ENCODE measurements around the gene TOR2A.
A peak's percentile ranks its signal among the peaks of the same experiment; 100 is the strongest.

The TOR2A gene

DNA sequence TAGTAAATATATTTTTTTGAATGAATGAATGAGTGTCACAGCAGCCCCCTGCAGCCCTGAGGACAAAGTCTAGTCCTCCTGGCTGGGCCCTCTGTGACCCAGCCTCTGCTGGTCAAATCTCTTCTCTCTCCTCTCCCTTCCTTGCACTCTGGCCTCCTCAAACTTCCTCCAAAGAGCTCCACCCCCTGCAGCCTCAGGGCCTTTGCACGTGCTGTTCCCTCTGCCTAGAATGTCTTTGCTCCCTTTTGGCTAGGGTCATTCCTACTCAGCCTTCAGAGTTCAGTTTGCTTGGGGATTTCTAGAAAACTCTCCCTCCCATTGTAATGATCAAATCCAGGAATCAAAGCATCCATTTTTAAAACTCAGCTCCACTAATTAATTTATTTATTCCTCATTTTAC lies 30.3 kb upstream of the TOR2A start:
- H3K4me1 ChIP-seq (ENCODE audit: control insufficient read depth in 2 of 2, insufficient read depth in 1 of 2, low read depth in 1 of 2, low read length in 2 of 2) = peaks cover 19 to 22% of the 10 kb centered on the region in 2 donors

DNA sequence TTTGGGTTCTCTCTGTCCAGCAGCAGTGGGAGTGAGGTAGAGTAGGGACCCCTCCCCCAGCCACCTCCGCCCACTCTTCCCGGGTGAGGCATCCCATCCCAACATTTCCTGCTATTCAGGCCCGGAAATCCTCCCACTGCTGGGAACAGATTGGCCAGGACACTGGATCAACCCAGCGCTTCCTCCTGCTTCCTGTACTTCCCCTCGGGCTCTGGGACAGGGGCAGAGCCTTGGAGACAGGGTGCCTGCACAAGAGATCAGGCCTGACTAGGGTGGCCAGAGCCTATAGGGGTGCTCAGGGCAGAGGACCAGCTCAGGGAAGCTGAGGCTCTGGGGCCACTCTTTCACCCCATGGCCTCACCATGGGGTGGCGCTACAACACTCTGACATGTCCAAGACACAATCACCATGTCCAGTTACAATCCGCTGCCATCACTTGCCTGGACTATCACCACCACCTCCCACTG lies 28.9 kb upstream of the TOR2A start:
- no peak overlapping the region for H3K27ac ChIP-seq (replicated peaks; ENCODE audit: low read length)
- H3K79me1 ChIP-seq (ENCODE audit: low read depth, low read length) = no peaks in the 10 kb centered on the region
- no peak overlapping the region for H2BK5ac ChIP-seq (ENCODE audit: low read length)
- no peak overlapping the region for H2BK120ac ChIP-seq (ENCODE audit: low read depth, low read length)
- H3K23ac ChIP-seq (ENCODE audit: low read depth, low read length, poor library complexity) = no peak overlapping the region
- H2BK15ac ChIP-seq (ENCODE audit: low read length) = peak overlapping the region; percentile 41
- peaks cover 18 to 19% of the 10 kb centered on the region in 2 donors for H3K4me1 ChIP-seq (ENCODE audit: control insufficient read depth in 2 of 2, insufficient read depth in 1 of 2, low read depth in 1 of 2, low read length in 2 of 2)
- no peak overlapping the region for H2BK12ac ChIP-seq (ENCODE audit: low read length)
- H3K27me3 ChIP-seq (ENCODE audit: control insufficient read depth in 3 of 3, insufficient read depth in 3 of 3, low read depth in 1 of 3, low read length in 3 of 3) = peaks cover 0 to 23% (median 0%) of the 10 kb centered on the region in 3 experiments
- no peak overlapping the region for H3K14ac ChIP-seq (ENCODE audit: low read length)
- DNase-seq (ENCODE audit: low spot score) = peak; percentile 35
- no peak overlapping the region for H2AK5ac ChIP-seq (ENCODE audit: low read depth, low read length)
- no CpG with 5 or more reads among the region's 7 CpGs for WGBS, 2 donors (ENCODE audit: extremely low coverage in 2 of 2, insufficient read length in 2 of 2, insufficient replicate concordance in 1 of 2)
- H3K4me2 ChIP-seq (ENCODE audit: insufficient read depth, low read length, poor library complexity, severe bottlenecking) = no peak overlapping the region
- no peaks in the 10 kb centered on the region for H3K36me3 ChIP-seq (replicated peaks in 1 of 2; ENCODE audit: control insufficient read depth in 2 of 2, insufficient read depth in 2 of 2, low read length in 2 of 2)
- no peak overlapping the region for H4K8ac ChIP-seq (ENCODE audit: low read depth, low read length)
- H3K9ac ChIP-seq (ENCODE audit: low read depth, low read length, poor library complexity) = no peak overlapping the region
- no peak overlapping the region for H4K91ac ChIP-seq (ENCODE audit: low read depth, low read length, poor library complexity)
- peak overlapping the region; percentile 31 for H3K18ac ChIP-seq (ENCODE audit: low read length)
- H3K9me3 ChIP-seq (replicated peaks in 1 of 2; ENCODE audit: control insufficient read depth in 2 of 2, insufficient read depth in 1 of 2, low read depth in 1 of 2, low read length in 2 of 2) = no peaks in the 10 kb centered on the region
- H3K4me3 ChIP-seq (ENCODE audit: low read length in 2 of 2) = no peak overlapping the region
- no peak overlapping the region for H2AFZ ChIP-seq (ENCODE audit: low read length)
- H3K4ac ChIP-seq (ENCODE audit: low read length) = no peak overlapping the region

More for the DNA sequence above, 30.3 kb upstream of the TOR2A start:
- Histone ChIP-seq H3K23ac (ENCODE audit: low read depth, low read length, poor library complexity) (no peak overlapping the region), H3K18ac (ENCODE audit: low read length) (no peak overlapping the region), H3K4me2 (ENCODE audit: insufficient read depth, low read length, poor library complexity, severe bottlenecking) (no peak overlapping the region), H2BK12ac (ENCODE audit: low read length) (no peak overlapping the region), H3K9me3 (replicated peaks in 1 of 2; ENCODE audit: control insufficient read depth in 2 of 2, insufficient read depth in 1 of 2, low read depth in 1 of 2, low read length in 2 of 2) (no peaks in the 10 kb centered on the region), H2BK5ac (ENCODE audit: low read length) (no peak overlapping the region), H2BK15ac (ENCODE audit: low read length) (no peak overlapping the region), H2AK5ac (ENCODE audit: low read depth, low read length) (peak overlapping the region; percentile 65), H3K9ac (ENCODE audit: low read depth, low read length, poor library complexity) (no peak overlapping the region), H3K27ac (replicated peaks; ENCODE audit: low read length) (no peak overlapping the region), H3K4ac (ENCODE audit: low read length) (no peak overlapping the region), H3K4me3 (ENCODE audit: low read length in 2 of 2) (no peak overlapping the region), H4K8ac (ENCODE audit: low read depth, low read length) (no peak overlapping the region), H3K79me1 (ENCODE audit: low read depth, low read length) (no peaks in the 10 kb centered on the region), H2BK120ac (ENCODE audit: low read depth, low read length) (no peak overlapping the region), H3K27me3 (ENCODE audit: control insufficient read depth in 3 of 3, insufficient read depth in 3 of 3, low read depth in 1 of 3, low read length in 3 of 3) (peaks cover 0 to 26% (median 0%) of the 10 kb centered on the region in 3 experiments), H3K14ac (ENCODE audit: low read length) (no peak overlapping the region), H3K36me3 (replicated peaks in 1 of 2; ENCODE audit: control insufficient read depth in 2 of 2, insufficient read depth in 2 of 2, low read length in 2 of 2) (no peaks in the 10 kb centered on the region), H4K91ac (ENCODE audit: low read depth, low read length, poor library complexity) (no peak overlapping the region), H2AFZ (ENCODE audit: low read length) (no peak overlapping the region)
- no peak for DNase-seq (ENCODE audit: low spot score)
- no CpG with 5 or more reads among the region's 1 CpG for WGBS, 2 donors (ENCODE audit: extremely low coverage in 2 of 2, insufficient read length in 2 of 2, insufficient replicate concordance in 1 of 2)

DNA sequence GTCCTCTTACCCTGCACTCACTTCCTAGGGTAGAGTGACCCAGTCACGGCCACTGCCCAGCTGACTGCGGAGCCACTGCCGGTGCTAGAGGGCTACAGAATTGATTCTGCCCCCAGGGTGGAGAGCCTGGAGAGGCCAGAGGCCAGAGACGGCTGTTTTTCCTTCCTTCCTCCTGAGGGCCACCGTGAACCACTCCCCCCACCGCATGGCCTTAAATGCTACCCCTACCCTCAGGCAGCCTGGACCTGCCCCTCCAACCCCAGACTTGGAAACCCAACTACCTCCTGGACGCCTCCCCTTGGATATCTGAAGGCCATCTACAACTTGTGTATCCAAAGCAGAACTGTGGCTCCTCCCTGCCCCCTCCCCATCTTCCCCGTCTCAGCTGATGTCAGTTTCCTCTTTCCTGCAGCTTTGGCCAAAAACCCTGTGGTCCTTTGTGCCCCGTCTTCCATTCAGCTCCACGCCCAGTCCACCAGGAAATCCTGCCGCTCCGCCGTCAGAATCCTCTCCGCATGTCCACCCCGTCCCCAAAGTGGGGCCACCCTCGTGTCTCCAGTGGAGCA lies 27.1 kb upstream of the TOR2A start:
- Histone ChIP-seq H3K27me3 (ENCODE audit: control insufficient read depth in 3 of 3, insufficient read depth in 3 of 3, low read depth in 1 of 3, low read length in 3 of 3) (peaks cover 0 to 31% (median 0%) of the 10 kb centered on the region in 3 experiments), H2BK15ac (ENCODE audit: low read length) (peak overlapping the region; percentile 91), H2AK5ac (ENCODE audit: low read depth, low read length) (peak overlapping the region; percentile 83), H2AFZ (ENCODE audit: low read length) (peak overlapping the region; percentile 26), H2BK120ac (ENCODE audit: low read depth, low read length) (no peak overlapping the region), H3K79me1 (ENCODE audit: low read depth, low read length) (no peaks in the 10 kb centered on the region), H2BK5ac (ENCODE audit: low read length) (peak overlapping the region; percentile 57), H4K8ac (ENCODE audit: low read depth, low read length) (no peak overlapping the region), H3K27ac (replicated peaks; ENCODE audit: low read length) (no peak overlapping the region), H3K23ac (ENCODE audit: low read depth, low read length, poor library complexity) (no peak overlapping the region), H4K91ac (ENCODE audit: low read depth, low read length, poor library complexity) (no peak overlapping the region), H3K9me3 (replicated peaks in 1 of 2; ENCODE audit: control insufficient read depth in 2 of 2, insufficient read depth in 1 of 2, low read depth in 1 of 2, low read length in 2 of 2) (no peaks in the 10 kb centered on the region), H3K9ac (ENCODE audit: low read depth, low read length, poor library complexity) (no peak overlapping the region), H3K4me1 (ENCODE audit: control insufficient read depth in 2 of 2, insufficient read depth in 1 of 2, low read depth in 1 of 2, low read length in 2 of 2) (peaks cover 7 to 15% of the 10 kb centered on the region in 2 donors), H3K4me3 (ENCODE audit: low read length in 2 of 2) (no peak overlapping the region), H3K36me3 (replicated peaks in 1 of 2; ENCODE audit: control insufficient read depth in 2 of 2, insufficient read depth in 2 of 2, low read length in 2 of 2) (no peaks in the 10 kb centered on the region), H3K18ac (ENCODE audit: low read length) (peak overlapping the region; percentile 87), H3K4ac (ENCODE audit: low read length) (no peak overlapping the region), H3K14ac (ENCODE audit: low read length) (peak overlapping the region; percentile 71), H2BK12ac (ENCODE audit: low read length) (no peak overlapping the region), H3K4me2 (ENCODE audit: insufficient read depth, low read length, poor library complexity, severe bottlenecking) (no peak overlapping the region)
- WGBS, 2 donors (ENCODE audit: extremely low coverage in 2 of 2, insufficient read length in 2 of 2, insufficient replicate concordance in 1 of 2) = no CpG with 5 or more reads among the region's 16 CpGs
- DNase-seq (ENCODE audit: low spot score) = no peak

DNA sequence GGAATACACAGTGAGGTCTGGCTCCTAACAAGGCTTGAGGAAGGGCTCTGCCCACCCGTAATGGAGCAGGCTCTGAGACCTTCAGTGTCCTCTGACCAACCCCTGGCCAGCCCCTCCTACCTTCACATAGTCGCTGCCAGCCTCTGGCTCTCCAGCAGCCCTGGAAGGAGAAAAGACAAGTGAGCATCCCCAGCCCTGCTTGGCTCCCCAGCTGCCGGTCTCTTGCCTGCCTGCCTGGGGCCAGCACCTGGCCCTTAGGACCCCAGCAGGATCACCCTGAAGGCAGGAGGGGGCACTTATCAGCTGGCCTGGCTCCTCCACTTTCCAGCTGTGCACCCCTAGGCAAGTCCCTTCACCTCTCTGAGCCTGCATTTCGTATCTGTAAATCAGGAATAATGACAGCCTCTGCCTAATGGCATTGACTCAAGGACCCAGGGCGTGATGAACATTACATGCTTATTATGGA lies 26.4 kb upstream of the TOR2A start:
- no peak overlapping the region for H2BK12ac ChIP-seq (ENCODE audit: low read length)
- WGBS, 2 donors (ENCODE audit: extremely low coverage in 2 of 2, insufficient read length in 2 of 2, insufficient replicate concordance in 1 of 2) = no CpG with 5 or more reads among the region's 5 CpGs
- H3K18ac ChIP-seq (ENCODE audit: low read length) = peak overlapping the region; percentile 60
- H3K27ac ChIP-seq (replicated peaks; ENCODE audit: low read length) = no peak overlapping the region
- no peak overlapping the region for H3K4me3 ChIP-seq (ENCODE audit: low read length in 2 of 2)
- no peak for DNase-seq (ENCODE audit: low spot score)
- H4K91ac ChIP-seq (ENCODE audit: low read depth, low read length, poor library complexity) = no peak overlapping the region
- no peak overlapping the region for H3K9ac ChIP-seq (ENCODE audit: low read depth, low read length, poor library complexity)
- H2AK5ac ChIP-seq (ENCODE audit: low read depth, low read length) = peak overlapping the region; percentile 5
- peaks cover 4 to 14% of the 10 kb centered on the region in 2 donors for H3K4me1 ChIP-seq (ENCODE audit: control insufficient read depth in 2 of 2, insufficient read depth in 1 of 2, low read depth in 1 of 2, low read length in 2 of 2)
- H2BK5ac ChIP-seq (ENCODE audit: low read length) = peak overlapping the region; percentile 54
- H3K14ac ChIP-seq (ENCODE audit: low read length) = peak overlapping the region; percentile 17
- no peak overlapping the region for H2BK120ac ChIP-seq (ENCODE audit: low read depth, low read length)
- H3K23ac ChIP-seq (ENCODE audit: low read depth, low read length, poor library complexity) = no peak overlapping the region
- no peak overlapping the region for H3K4ac ChIP-seq (ENCODE audit: low read length)
- peak overlapping the region; percentile 84 for H2BK15ac ChIP-seq (ENCODE audit: low read length)
- H3K27me3 ChIP-seq (ENCODE audit: control insufficient read depth in 3 of 3, insufficient read depth in 3 of 3, low read depth in 1 of 3, low read length in 3 of 3) = peaks cover 0 to 31% (median 0%) of the 10 kb centered on the region in 3 experiments
- no peaks in the 10 kb centered on the region for H3K79me1 ChIP-seq (ENCODE audit: low read depth, low read length)
- no peaks in the 10 kb centered on the region for H3K9me3 ChIP-seq (replicated peaks in 1 of 2; ENCODE audit: control insufficient read depth in 2 of 2, insufficient read depth in 1 of 2, low read depth in 1 of 2, low read length in 2 of 2)
- H2AFZ ChIP-seq (ENCODE audit: low read length) = no peak overlapping the region
- no peaks in the 10 kb centered on the region for H3K36me3 ChIP-seq (replicated peaks in 1 of 2; ENCODE audit: control insufficient read depth in 2 of 2, insufficient read depth in 2 of 2, low read length in 2 of 2)
- H4K8ac ChIP-seq (ENCODE audit: low read depth, low read length) = no peak overlapping the region
- no peak overlapping the region for H3K4me2 ChIP-seq (ENCODE audit: insufficient read depth, low read length, poor library complexity, severe bottlenecking)

Measured in neuronal stem cell (in vitro differentiated cells).